Upper lobe of left lung (tissue), 6 donors: ENCODE data around the gene GLRX3. TPM values are rescaled to one million over a fixed set of nuclear protein-coding genes. Genes with fewer than 3 reads are reported as not detected.
"Not testable (repeated sequence)": the region's sequence is repeated elsewhere in the genome, so short reads cannot be mapped to it uniquely, and the experiment has no call there.

ENCODE experiments used
- ATAC-seq, 2 donors: fragments of 200-7000 bp; cut with Tn5 transposase; one replicate each; pipeline ENCODE4 v1.9.1; 2022; ENCODE audit warnings: mild to moderate bottlenecking in 2 of 2, moderate library complexity in 2 of 2; ENCODE audit not compliant: low FRiP score in 2 of 2
- DNase-seq, 2 donors: peaks; one replicate each; pipeline ENCODE4 v3.0.0-alpha.2; 2019 to 2020
- H3K27ac ChIP-seq, 4 donors: fragments of 200-600 bp; sonication (generic); one replicate each; pipeline ENCODE4 v1.5.1; 2016 to 2019
- H3K27me3 ChIP-seq, 4 donors: fragments of 200-600 bp; sonication (generic); one replicate each; pipeline ENCODE4 v1.5.1; 2017 to 2019
- H3K36me3 ChIP-seq, 4 donors: fragments of 200-600 bp; sonication (generic); one replicate each; pipeline ENCODE4 v1.5.1; 2016 to 2019
- H3K4me1 ChIP-seq, 4 donors: fragments of 200-600 bp; sonication (generic); one replicate each; pipeline ENCODE4 v1.5.1; 2018 to 2019
- H3K4me3 ChIP-seq, 4 donors: fragments of 200-600 bp; sonication (generic); one replicate each; pipeline ENCODE4 v1.5.1; 2017 to 2019; ENCODE audit warnings: mild to moderate bottlenecking in 2 of 4, moderate library complexity in 1 of 4
- H3K9me3 ChIP-seq, 4 donors: fragments of 200-600 bp; sonication (generic); one replicate each; pipeline ENCODE4 v1.5.1; 2018 to 2019
- CTCF ChIP-seq, 6 experiments: fragments of 450-650 bp in 4 of 6; fragments of 200-600 bp in 2 of 6; sonication (generic) in 2 of 6; IDR thresholded peaks; one replicate each; pipeline ENCODE4 v1.5.1; 2016 to 2019; ENCODE audit warnings: antibody characterized with exemption in 6 of 6
- EP300 ChIP-seq, 4 donors: sonication (generic); formaldehyde crosslinking; IDR thresholded peaks; one replicate each; pipeline ENCODE4 v1.5.1; 2017; ENCODE audit warnings: antibody characterized with exemption in 4 of 4, control low read depth in 2 of 4
- POLR2A ChIP-seq, 4 donors: fragments of 450-650 bp; IDR thresholded peaks; one replicate each; pipeline ENCODE4 v1.5.1; 2016 to 2017; ENCODE audit warnings: antibody characterized with exemption in 4 of 4, mild to moderate bottlenecking in 2 of 4
- POLR2AphosphoS5 ChIP-seq, 2 donors: sonication (generic); formaldehyde crosslinking; IDR thresholded peaks; one replicate each; pipeline ENCODE4 v1.5.1; 2017; ENCODE audit warnings: antibody characterized with exemption in 2 of 2
- WGBS, 2 donors: methylation state at CpG; one replicate each; pipeline ENCODE4 v1.1.5; 2017 to 2018; 5-methylcytosine and 5-hydroxymethylcytosine counted together
- total RNA-seq, 6 donors: library from RNA; depleted of rRNA in 4 of 6; stranded (reverse); fragments of >200 nt in 4 of 6; gene quantifications; one replicate each; pipeline versions ENCODE4 v1.1.0 to v1.2.1, GENCODE V29; 2016 to 2021
- donor health status: DM: no; HTN: no; CAD: no; lungs with moderate emphysema.
- donor health status: DM: no; HTN: yes; CAD: no; lungs with severe emphysema.

GLRX3 gene
- total RNA-seq, 6 donors from 2014 or later, result 21.8 to 64.2 (median 45.7) TPM

GRCh38 chr10:130112821-130113220 is 23.4 kb upstream of the GLRX3 start:
- no peaks in the 10 kb centered on the region for H3K36me3 ChIP-seq
- H3K9me3 ChIP-seq, result peaks cover 0 to 4% (median 4%) of the 10 kb centered on the region in 4 donors
- no peak overlapping the region for H3K27ac ChIP-seq
- WGBS, 2 donors, result 96 to 98% methylated on average over 3 of the region's 3 CpGs
- H3K4me1 ChIP-seq, result peaks cover 10 to 26% (median 19%) of the 10 kb centered on the region in 4 donors
- no peaks in the 10 kb centered on the region for H3K27me3 ChIP-seq
- H3K4me3 ChIP-seq, result no peak overlapping the region
- TF ChIP-seq EP300 (IDR thresholded peaks at IDR 0.05) (no peak), CTCF (IDR thresholded peaks at IDR 0.05) (no peak), POLR2AphosphoS5 (IDR thresholded peaks at IDR 0.05) (no peak), POLR2A (IDR thresholded peaks at IDR 0.05) (no peak)
- no peak for ATAC-seq
- no peak for DNase-seq

GRCh38 chr10:130116942-130117341 is 19.2 kb upstream of the GLRX3 start:
- H3K4me1 ChIP-seq, H3K36me3 ChIP-seq, ATAC-seq, H3K27ac ChIP-seq, DNase-seq, H3K27me3 ChIP-seq, H3K4me3 ChIP-seq, H3K9me3 ChIP-seq: not testable (repeated sequence)
- 90 to 99% methylated on average over 4 of the region's 4 CpGs for WGBS, 2 donors

- H3K27me3 ChIP-seq, H3K27ac ChIP-seq, DNase-seq, ATAC-seq, H3K36me3 ChIP-seq, H3K4me3 ChIP-seq, H3K9me3 ChIP-seq, H3K4me1 ChIP-seq: not testable (repeated sequence)
- WGBS, 2 donors, result 50 to 63% methylated on average over 6 of the region's 6 CpGs
Observed at GRCh38 chr10:130117535-130117934, 18.7 kb upstream of the GLRX3 start.

- ATAC-seq, result peak; percentile 47 to 67
- Histone ChIP-seq H3K9me3 (peaks cover 0 to 7% (median 4%) of the 10 kb centered on the region in 4 donors), H3K36me3 (no peaks in the 10 kb centered on the region), H3K27ac (no peak overlapping the region), H3K4me3 (no peak overlapping the region), H3K27me3 (no peaks in the 10 kb centered on the region), H3K4me1 (no peaks in the 10 kb centered on the region)
- DNase-seq, result peak in 1 of 2 donors; percentile 71
- TF ChIP-seq EP300 (IDR thresholded peaks at IDR 0.05) (no peak), POLR2AphosphoS5 (IDR thresholded peaks at IDR 0.05) (no peak), CTCF (IDR thresholded peaks at IDR 0.05) (no peak), POLR2A (IDR thresholded peaks at IDR 0.05) (no peak)
- 54 to 56% methylated on average over 5 to 13 of the region's 13 CpGs for WGBS, 2 donors
Observed at GRCh38 chr10:130121486-130122079, 14.6 kb upstream of the GLRX3 start.

- WGBS, 2 donors, result 11 to 14% methylated on average over 10 of the region's 10 CpGs
Observed at GRCh38 chr10:130127364-130128061, 8.7 kb upstream of the GLRX3 start.

More at GRCh38 chr10:130127364-130128061, 8.7 kb upstream of the GLRX3 start:
- Histone ChIP-seq H3K36me3 (no peaks in the 10 kb centered on the region), H3K27me3 (peaks cover 0 to 9% (median 3%) of the 10 kb centered on the region in 4 donors), H3K27ac (no peak overlapping the region), H3K4me1 (peaks cover 0 to 5% (median 0%) of the 10 kb centered on the region in 4 donors), H3K9me3 (no peaks in the 10 kb centered on the region), H3K4me3 (no peak overlapping the region)
- peak; percentile 45 to 76 (median 67) for TF ChIP-seq CTCF (IDR thresholded peaks at IDR 0.05)
- TF ChIP-seq POLR2AphosphoS5 (IDR thresholded peaks at IDR 0.05), result no peak
- no peak for TF ChIP-seq POLR2A (IDR thresholded peaks at IDR 0.05)
- ATAC-seq (peak; percentile 58 to 88), DNase-seq (peak in 1 of 2 donors; percentile 54)
